ENCODE results near the gene ENO4. TPM values are rescaled to one million over a fixed set of nuclear protein-coding genes. Genes with fewer than 3 reads are reported as not detected.

ENO4 gene
- total and polyA plus RNA-seq, 12 donors = 0.11 to 0.19 (median 0.13) TPM; not detected in 9

GRCh38 chr10:116853287-116853686 lies 4.0 kb downstream of the ENO4 start:
- H3K27me3 ChIP-seq = peaks cover 0 to 39% (median 10%) of the 10 kb centered on the region in 7 donors
- no peaks in the 10 kb centered on the region for H3K36me3 ChIP-seq
- H3K4me3 ChIP-seq = no peak overlapping the region
- H3K4me1 ChIP-seq = peaks cover 0 to 11% (median 5%) of the 10 kb centered on the region in 9 donors
- ATAC-seq (no peak), DNase-seq (no peak)
- intact Hi-C loops (cut with DNase I) = no loop called here
- 85 to 96% methylated on average over 3 to 4 of the region's 4 CpGs for WGBS, 2 donors
- peaks cover 0 to 12% (median 5%) of the 10 kb centered on the region in 11 donors for H3K9me3 ChIP-seq
- no peak overlapping the region for H3K27ac ChIP-seq
- TF ChIP-seq CTCF (IDR thresholded peaks at IDR 0.05) = no peak

DNA sequence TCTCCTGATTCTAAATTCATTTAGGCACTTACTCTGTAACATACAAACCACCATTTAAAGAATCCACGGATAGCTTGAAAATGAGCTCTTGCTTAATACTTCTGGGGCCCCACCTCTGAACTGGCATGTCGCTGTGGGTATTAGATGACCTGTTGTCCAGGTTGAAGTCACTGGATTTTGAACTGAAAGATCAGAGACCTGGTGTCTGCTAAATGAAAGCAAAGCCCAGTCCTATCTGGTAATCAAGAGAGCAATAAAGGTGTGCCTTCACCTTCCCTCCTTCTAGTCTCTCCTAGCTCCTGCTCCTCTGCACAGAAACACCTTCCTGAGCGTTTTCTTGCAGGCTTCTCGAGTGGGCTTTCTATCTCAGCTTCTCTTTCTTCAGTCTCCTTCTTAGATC lies 4.4 kb downstream of the ENO4 start:
- Histone ChIP-seq H3K27ac (no peak overlapping the region), H3K4me1 (peaks cover 0 to 7% (median 5%) of the 10 kb centered on the region in 9 donors), H3K4me3 (no peak overlapping the region), H3K36me3 (no peaks in the 10 kb centered on the region), H3K9me3 (peaks cover 0 to 16% (median 5%) of the 10 kb centered on the region in 11 donors), H3K27me3 (peaks cover 0 to 35% (median 10%) of the 10 kb centered on the region in 7 donors)
- no peak for DNase-seq
- intact Hi-C loops (cut with DNase I) = no loop called here
- no peak for TF ChIP-seq CTCF (IDR thresholded peaks at IDR 0.05)
- no peak for ATAC-seq
- WGBS, 2 donors = 82 to 86% methylated on average over 4 of the region's 4 CpGs

- no peaks in the 10 kb centered on the region for H3K4me1 ChIP-seq
- intact Hi-C loops (cut with DNase I) = no loop called here
- no peak overlapping the region for H3K27ac ChIP-seq
- H3K4me3 ChIP-seq = no peak overlapping the region
- ATAC-seq (no peak), DNase-seq (no peak)
- H3K36me3 ChIP-seq = no peaks in the 10 kb centered on the region
- peaks cover 0 to 10% (median 0%) of the 10 kb centered on the region in 7 donors for H3K27me3 ChIP-seq
- no peak for TF ChIP-seq CTCF (IDR thresholded peaks at IDR 0.05)
- peaks cover 0 to 16% (median 5%) of the 10 kb centered on the region in 11 donors for H3K9me3 ChIP-seq
- 94 to 95% methylated on average over 3 of the region's 3 CpGs for WGBS, 2 donors
Observed at GRCh38 chr10:116857156-116857555, 7.9 kb downstream of the ENO4 start.

GRCh38 chr10:116861796-116862195 lies 12.5 kb downstream of the ENO4 start:
- TF ChIP-seq CTCF (IDR thresholded peaks at IDR 0.05) = no peak
- ATAC-seq = no peak
- DNase-seq = no peak
- 44 to 49% methylated on average over 2 of the region's 2 CpGs for WGBS, 2 donors
- Histone ChIP-seq H3K4me1 (no peaks in the 10 kb centered on the region), H3K27ac (no peak overlapping the region), H3K9me3 (peaks cover 0 to 16% (median 5%) of the 10 kb centered on the region in 11 donors), H3K36me3 (no peaks in the 10 kb centered on the region), H3K4me3 (no peak overlapping the region), H3K27me3 (peaks cover 0 to 10% (median 0%) of the 10 kb centered on the region in 7 donors)
- intact Hi-C loops (cut with DNase I) = no loop called here

Data from heart right ventricle (tissue), 16 donors.